HG03039 (cell line): ENCODE data around the gene COBL.

Experiments
- ATAC-seq: cut with Tn5 transposase; IDR thresholded peaks from one replicate; pipeline ENCODE4 v1.9.1; 2021; ENCODE audit warnings: mild to moderate bottlenecking, moderate library complexity; ENCODE audit not compliant: unreplicated experiment

The COBL gene

DNA sequence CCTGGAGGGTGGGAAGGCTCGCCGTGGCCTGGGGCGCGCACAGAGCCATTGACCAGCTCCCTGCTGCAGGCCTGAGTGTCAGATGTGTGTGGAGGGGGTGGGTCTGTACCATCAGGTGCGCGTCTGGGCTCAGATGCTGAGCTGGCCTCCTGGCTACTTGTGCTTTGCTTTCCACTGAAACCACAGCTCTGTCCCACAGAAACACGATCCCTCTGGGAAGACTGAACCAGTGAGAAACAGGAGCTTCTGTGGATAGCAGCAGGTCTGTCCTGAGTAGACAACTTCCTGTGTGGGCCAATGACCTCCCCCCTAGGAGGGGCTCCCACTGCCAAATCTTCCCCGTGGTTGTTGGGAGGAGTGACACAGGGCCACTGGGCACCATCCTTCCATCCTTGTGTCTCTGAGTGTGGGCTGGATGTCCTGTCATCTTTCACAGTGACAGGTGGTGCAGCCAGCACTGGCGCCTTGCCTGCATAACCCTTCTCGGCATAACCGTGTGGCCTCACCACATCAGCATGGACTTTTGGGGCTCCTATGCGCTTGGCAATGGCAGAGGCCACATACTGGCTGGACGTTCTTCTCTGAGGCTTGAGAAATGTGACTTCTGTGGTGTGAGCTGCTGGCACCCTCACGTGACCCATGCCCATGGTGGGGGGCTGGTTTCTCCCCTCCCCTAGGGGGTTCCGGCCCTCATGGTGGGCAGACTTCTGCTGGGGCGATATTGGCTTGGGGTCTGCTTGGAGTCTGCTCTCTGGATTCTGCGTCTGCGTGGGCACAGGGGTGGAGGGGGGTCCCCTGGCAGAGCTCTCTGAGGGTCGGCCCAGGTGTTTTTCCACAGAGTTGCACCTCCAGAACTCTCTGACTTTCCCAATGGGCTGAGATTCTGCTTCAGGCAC, 288.4 kb downstream of the COBL start:
- no peak for ATAC-seq

DNA sequence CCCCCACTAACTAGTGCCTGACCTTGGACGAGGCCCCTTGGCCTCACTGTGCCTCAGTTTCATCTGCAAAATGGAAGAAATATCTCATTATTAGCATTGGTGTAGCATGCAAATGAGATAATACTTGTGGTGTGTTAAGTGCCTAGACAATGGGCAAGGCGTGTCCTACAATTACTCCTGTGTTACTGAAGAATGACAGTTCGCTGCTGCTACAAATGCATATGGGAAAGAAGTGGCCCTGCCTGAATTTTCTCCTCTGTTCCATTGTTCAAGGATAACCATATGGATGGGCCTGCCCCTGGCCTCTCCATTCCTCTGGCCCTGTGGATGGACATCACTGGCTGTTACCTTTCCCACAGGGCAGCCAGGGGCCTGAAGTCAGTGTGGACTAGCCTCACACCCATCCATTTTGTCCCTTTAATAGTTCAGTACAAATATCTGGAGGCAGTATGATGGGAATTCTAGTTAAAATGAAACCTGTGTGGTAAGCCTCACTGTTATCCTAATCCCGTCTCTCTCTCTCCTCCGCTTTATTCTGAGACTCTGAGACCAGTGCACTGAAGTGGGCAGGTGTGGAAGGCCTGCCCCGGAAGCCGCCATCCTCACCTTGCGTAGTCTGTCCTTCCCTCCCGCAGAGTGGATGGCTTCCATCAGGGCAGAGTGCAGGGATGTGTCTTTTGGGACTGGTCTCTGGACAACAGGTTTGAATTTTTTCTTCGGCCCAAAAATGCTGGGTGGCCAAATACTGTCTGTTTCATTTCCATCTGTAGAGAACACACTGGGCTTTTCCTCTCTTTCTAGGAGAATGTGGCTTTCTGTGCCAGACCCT, 289.3 kb downstream of the COBL start:
- ATAC-seq, result no peak

GRCh38 chr7:51026341-51026740, 290.3 kb downstream of the COBL start:
- no peak for ATAC-seq

- ATAC-seq, result no peak
Measured at GRCh38 chr7:51025668-51026067, 290.9 kb downstream of the COBL start.

- no peak for ATAC-seq
Measured at GRCh38 chr7:51024867-51025266, 291.7 kb downstream of the COBL start.

DNA sequence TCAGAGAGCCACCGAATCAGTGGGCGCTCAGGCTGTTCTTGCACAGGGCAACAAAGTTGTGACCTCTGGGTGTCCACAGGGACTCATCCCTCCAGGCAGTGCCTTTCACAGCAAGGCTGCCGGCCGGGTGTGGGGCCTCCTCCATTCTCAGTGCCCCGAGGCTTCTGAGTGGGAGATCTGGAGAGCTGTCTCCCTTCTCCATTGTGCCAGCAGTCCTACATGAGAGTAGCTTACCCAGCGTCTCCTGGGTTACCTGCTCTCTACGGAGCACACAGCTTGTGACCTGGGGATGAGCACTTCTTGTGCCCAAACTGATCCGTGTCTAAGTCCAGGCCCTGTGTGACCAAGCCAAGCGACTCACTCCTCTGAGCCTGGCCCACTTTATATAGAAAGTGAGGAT, 293.1 kb downstream of the COBL start:
- no peak for ATAC-seq

- ATAC-seq, result no peak
Measured at GRCh38 chr7:51022821-51023220, 293.8 kb downstream of the COBL start.

GRCh38 chr7:51021906-51022570, 294.6 kb downstream of the COBL start:
- no peak for ATAC-seq

- no peak for ATAC-seq
Measured at GRCh38 chr7:51020944-51021343, 295.7 kb downstream of the COBL start.

- ATAC-seq, result no peak
Measured at GRCh38 chr7:51019891-51020870, 296.4 kb downstream of the COBL start.

DNA sequence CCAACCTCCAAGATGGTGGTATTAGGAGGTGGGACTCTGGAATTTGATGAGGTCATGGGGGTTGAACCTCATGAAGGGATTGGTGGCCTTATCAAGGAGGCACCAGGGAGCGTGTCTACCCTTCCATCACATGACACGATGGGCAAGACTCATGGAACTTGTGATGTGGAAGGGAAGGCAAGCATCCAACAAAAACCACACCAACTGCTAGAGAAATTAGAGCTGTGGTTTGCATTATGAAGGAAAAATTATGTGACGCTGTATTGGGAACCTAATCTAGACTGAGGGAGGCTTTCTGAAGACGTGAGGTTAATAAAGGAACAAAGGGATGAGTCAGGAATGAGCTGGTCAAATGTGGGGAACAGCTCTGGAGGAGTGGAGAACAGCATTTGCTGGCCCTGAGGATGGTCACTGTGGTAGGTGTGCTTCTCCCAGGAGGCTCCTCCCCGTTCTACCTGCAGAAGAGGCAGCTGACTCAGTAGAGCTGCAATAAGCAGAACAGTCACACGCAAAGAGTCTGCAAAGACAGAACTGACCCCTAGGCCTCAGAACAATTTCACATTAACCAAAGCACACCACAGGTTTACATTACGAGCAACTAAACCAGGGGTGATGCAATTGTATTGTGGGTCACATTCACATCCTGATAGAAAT, 297.3 kb downstream of the COBL start:
- no peak for ATAC-seq

GRCh38 chr7:51017576-51018535, 298.8 kb downstream of the COBL start:
- ATAC-seq, result no peak

DNA sequence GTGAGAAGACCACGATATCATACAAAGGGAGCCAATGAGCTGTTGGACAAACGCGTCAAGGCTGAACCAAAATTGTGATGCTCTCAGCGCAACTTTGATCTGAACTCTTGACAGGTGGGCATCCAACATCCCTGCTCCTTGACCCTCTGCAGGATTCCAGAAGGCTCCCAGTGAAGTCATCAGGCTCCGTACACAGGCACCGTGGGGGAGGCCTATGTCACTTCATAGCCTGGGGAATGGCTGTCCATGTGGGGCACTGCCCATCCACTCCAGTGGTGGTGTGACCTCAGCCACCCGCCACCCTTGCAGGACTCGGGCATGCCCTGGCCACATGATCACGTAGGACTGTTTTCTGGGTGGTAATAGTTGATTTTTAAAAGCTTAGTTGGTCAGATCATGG, 300.1 kb downstream of the COBL start:
- no peak for ATAC-seq

- no peak for ATAC-seq
Measured at GRCh38 chr7:51015581-51015980, 301.0 kb downstream of the COBL start.

DNA sequence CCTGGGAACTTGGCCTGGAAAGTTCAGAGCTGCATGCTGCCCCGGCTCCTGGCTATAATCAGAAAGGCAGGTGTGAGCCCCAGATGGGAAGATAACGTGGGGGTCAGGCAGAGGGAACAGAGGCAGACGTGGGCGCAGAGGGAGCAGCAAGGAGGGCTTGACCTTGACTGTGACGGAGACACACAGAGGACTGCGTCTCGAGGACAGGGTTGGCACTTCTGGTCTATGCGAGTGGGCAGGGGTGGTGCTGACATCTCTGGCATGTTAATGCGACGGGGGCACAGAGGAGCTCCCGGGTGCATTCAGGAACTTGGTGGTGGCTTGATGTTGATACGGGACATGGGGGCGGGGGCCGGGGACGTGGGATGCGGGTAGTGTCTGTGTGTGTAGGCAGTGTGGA, 301.8 kb downstream of the COBL start:
- no peak for ATAC-seq

DNA sequence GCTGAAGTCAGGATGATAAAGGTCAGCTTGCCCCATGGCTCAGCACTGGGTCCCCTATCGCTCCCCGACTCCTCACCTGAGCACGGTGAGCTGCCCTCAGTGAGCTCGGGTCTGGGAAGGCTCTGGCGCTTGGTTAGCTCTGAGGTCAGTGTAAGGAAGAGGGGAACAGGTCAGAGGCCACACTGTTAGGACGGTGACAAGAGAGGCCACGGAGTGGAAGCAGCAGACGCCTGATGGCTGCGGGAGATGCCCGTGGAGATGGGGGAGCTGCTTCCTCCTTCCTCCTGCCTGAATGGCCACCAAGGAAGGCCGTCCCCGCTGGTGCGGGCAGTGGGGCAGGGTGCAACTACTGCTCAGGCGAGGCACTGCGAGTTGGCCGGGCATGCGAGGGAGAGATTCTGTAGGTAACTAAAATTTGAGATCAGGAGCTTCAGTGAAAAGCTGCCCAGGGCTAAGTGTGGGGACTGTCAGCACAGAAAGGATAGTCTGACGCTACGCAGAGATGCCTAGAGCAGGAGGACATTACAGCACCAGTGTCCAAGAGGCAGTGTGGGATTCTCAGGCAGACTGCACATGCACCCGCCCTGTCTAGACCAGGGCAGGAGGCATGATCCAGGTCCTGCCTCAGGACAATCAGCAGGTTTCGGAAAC, 302.6 kb downstream of the COBL start:
- no peak for ATAC-seq

DNA sequence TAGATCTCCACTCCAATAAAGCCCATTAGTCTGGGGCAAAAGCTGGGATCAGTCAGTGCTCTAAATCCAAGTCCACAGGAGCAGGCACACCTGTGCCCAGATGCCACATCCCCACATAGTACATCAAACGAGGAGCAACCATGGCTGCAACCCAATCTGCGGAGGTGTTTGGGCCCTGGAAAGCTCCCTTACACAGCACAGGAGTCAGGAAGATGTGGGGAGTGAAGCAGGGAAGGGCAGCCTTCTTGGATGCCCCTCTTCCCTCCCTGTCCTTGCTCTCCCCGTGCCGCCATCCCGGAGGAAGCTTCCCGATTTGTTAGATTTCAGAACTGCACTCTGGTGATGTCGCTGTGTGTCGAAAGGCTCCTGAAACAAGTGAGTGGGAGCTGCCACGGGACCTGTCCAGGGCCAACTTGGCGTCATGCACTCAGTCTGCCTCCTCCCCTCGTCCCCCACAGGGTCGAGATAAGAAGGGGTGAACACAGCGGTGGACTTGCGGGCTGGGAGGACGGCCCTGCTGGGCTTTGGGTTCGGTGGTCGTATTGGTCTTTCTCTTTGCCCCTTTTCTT, 303.3 kb downstream of the COBL start:
- no peak for ATAC-seq
